OCI-LY3 (cell line): ENCODE results near the gene FAM163B.

Experiments
- CTCF ChIP-seq: fragments of 200-600, 300-600 bp; sonication (generic); IDR thresholded peaks from 2 replicates; pipeline ENCODE4 v1.5.1; 2014; ENCODE audit warnings: antibody characterized with exemption, low read length, low read depth
- EZH2phosphoT487 ChIP-seq: fragments of 200-600 bp; shearing (Covaris generic); IDR thresholded peaks from 2 replicates; pipeline ENCODE4 v1.6.1; 2018; ENCODE audit warnings: antibody characterized with exemption, mixed run types, low read depth

- TF ChIP-seq CTCF (no peak), EZH2phosphoT487 (no peak)
These were observed 36.0 kb upstream of the FAM163B start for GRCh38 chr9:133645021-133645765.
